H9 (cell line): ENCODE measurements around the gene CFAP100. TPM values are rescaled to one million over a fixed set of nuclear protein-coding genes. Genes with fewer than 3 reads are reported as not detected.
A peak's percentile ranks its signal among the peaks of the same experiment; 100 is the strongest.

Source experiments
- DNase-seq: peaks from one replicate; pipeline ENCODE4 v3.0.0-alpha.2; 2017
- H2AFZ ChIP-seq: one replicate; pipeline ENCODE4 v1.6.1; 2013; ENCODE audit warnings: mild to moderate bottlenecking, low read length, control low read depth, moderate library complexity
- H2AK5ac ChIP-seq: 2 replicates; pipeline ENCODE4 v1.6.1; 2013; ENCODE audit warnings: low read length, control low read depth, mixed read lengths; ENCODE audit not compliant: insufficient read length
- H2BK120ac ChIP-seq: one replicate; pipeline ENCODE4 v1.6.1; 2013; ENCODE audit warnings: low read depth, mild to moderate bottlenecking, low read length, control low read depth, inconsistent platforms; ENCODE audit not compliant: poor library complexity, severe bottlenecking
- H2BK12ac ChIP-seq: 2 replicates; pipeline ENCODE4 v1.6.1; 2013; ENCODE audit warnings: low read length, control low read depth, mixed read lengths, low read depth; ENCODE audit not compliant: insufficient read length
- H2BK15ac ChIP-seq: 2 replicates; pipeline ENCODE4 v1.6.1; 2013; ENCODE audit warnings: low read depth, low read length, control low read depth
- H2BK20ac ChIP-seq: one replicate; pipeline ENCODE4 v1.6.1; 2013; ENCODE audit warnings: low read depth, mild to moderate bottlenecking, low read length, control low read depth, inconsistent platforms; ENCODE audit not compliant: poor library complexity, severe bottlenecking
- H2BK5ac ChIP-seq: 2 replicates; pipeline ENCODE4 v1.6.1; 2013; ENCODE audit warnings: low read length, control low read depth, mixed read lengths; ENCODE audit not compliant: insufficient read length
- H3K14ac ChIP-seq: 2 replicates; pipeline ENCODE4 v1.6.1; 2013; ENCODE audit warnings: low read length, control low read depth; ENCODE audit not compliant: insufficient read depth
- H3K18ac ChIP-seq: 2 replicates; pipeline ENCODE4 v1.6.1; 2013; ENCODE audit warnings: low read depth, mild to moderate bottlenecking, mixed read lengths, low read length, control low read depth; ENCODE audit not compliant: insufficient read length
- H3K23ac ChIP-seq: 2 replicates; pipeline ENCODE4 v1.6.1; 2013; ENCODE audit warnings: low read length, control low read depth, mixed read lengths, low read depth; ENCODE audit not compliant: insufficient read length
- H3K23me2 ChIP-seq: 2 replicates; pipeline ENCODE4 v1.6.1; 2013; ENCODE audit warnings: low read depth, mild to moderate bottlenecking, mixed read lengths, low read length, control low read depth; ENCODE audit not compliant: insufficient read length, poor library complexity, severe bottlenecking
- H3K27ac ChIP-seq: 2 replicates; pipeline ENCODE4 v1.5.1; 2013; ENCODE audit warnings: low read length, control low read depth, mixed read lengths, low read depth; ENCODE audit not compliant: insufficient read length
- H3K27me3 ChIP-seq: 2 replicates; pipeline ENCODE4 v1.6.1; 2013; ENCODE audit warnings: low read length, control low read depth, inconsistent platforms; ENCODE audit not compliant: insufficient read depth
- H3K4ac ChIP-seq: 2 replicates; pipeline ENCODE4 v1.6.1; 2013; ENCODE audit warnings: low read depth, mild to moderate bottlenecking, control low read depth, inconsistent platforms, low read length, moderate library complexity
- H3K4me1 ChIP-seq: 2 replicates; pipeline ENCODE4 v1.6.1; 2013; ENCODE audit warnings: low read length, control low read depth, inconsistent platforms; ENCODE audit not compliant: insufficient read depth
- H3K4me2 ChIP-seq: 2 replicates; pipeline ENCODE4 v1.6.1; 2013; ENCODE audit warnings: low read length, control low read depth, mixed read lengths; ENCODE audit not compliant: insufficient read length, insufficient read depth
- H3K56ac ChIP-seq: 2 replicates; pipeline ENCODE4 v1.6.1; 2013; ENCODE audit warnings: low read depth, mild to moderate bottlenecking, mixed read lengths, low read length, control low read depth; ENCODE audit not compliant: insufficient read length
- H3K79me1 ChIP-seq: 2 replicates; pipeline ENCODE4 v1.6.1; 2013; ENCODE audit warnings: low read depth, mild to moderate bottlenecking, moderate library complexity, low read length, control low read depth, inconsistent platforms; ENCODE audit not compliant: insufficient read depth, poor library complexity, severe bottlenecking
- H3K79me2 ChIP-seq: 2 replicates; pipeline ENCODE4 v1.6.1; 2013; ENCODE audit warnings: low read length, control low read depth, inconsistent platforms; ENCODE audit not compliant: insufficient read depth
- H3K9ac ChIP-seq: 2 replicates; pipeline ENCODE4 v1.6.1; 2013; ENCODE audit warnings: low read length, control low read depth, mixed read lengths; ENCODE audit not compliant: insufficient read length; ENCODE audit errors: extremely low read depth
- H3K9me3 ChIP-seq: one replicate; pipeline ENCODE4 v1.6.1; 2013; ENCODE audit warnings: low read depth, low read length, inconsistent platforms; ENCODE audit not compliant: control insufficient read depth
- H3T11ph ChIP-seq: one replicate; pipeline ENCODE4 v1.6.1; 2013; ENCODE audit warnings: mild to moderate bottlenecking, low read length, control low read depth, inconsistent platforms
- H4K20me1 ChIP-seq: one replicate; pipeline ENCODE4 v1.6.1; 2013; ENCODE audit not compliant: control insufficient read depth, insufficient read length, insufficient read depth
- H4K5ac ChIP-seq: 2 replicates; pipeline ENCODE4 v1.6.1; 2013; ENCODE audit warnings: low read depth, mild to moderate bottlenecking, mixed read lengths, low read length, control low read depth; ENCODE audit not compliant: insufficient read length
- H4K8ac ChIP-seq: replicated peaks from 2 replicates; pipeline ENCODE4 v1.6.1; 2013; ENCODE audit warnings: low read length, control low read depth, mixed read lengths, low read depth; ENCODE audit not compliant: insufficient read length
- H4K91ac ChIP-seq: 2 replicates; pipeline ENCODE4 v1.6.1; 2013; ENCODE audit warnings: low read depth, mild to moderate bottlenecking, moderate library complexity, mixed read lengths, low read length, control low read depth; ENCODE audit not compliant: insufficient read length
- H3K27ac Mint-ChIP-seq, 3 experiments: 2 replicates in 2 of 3; 3 replicates in 1 of 3; pipeline ENCODE4 v1.8.0; 2020 to 2021; ENCODE audit warnings: mixed read lengths in 3 of 3, mild to moderate bottlenecking in 1 of 3, moderate library complexity in 1 of 3
- H3K27me3 Mint-ChIP-seq: 2 replicates; pipeline ENCODE4 v1.8.0; 2021; ENCODE audit warnings: low read depth, mild to moderate bottlenecking, moderate library complexity, mixed read lengths
- H3K36me3 Mint-ChIP-seq, 3 experiments: 2 replicates in 2 of 3; 3 replicates in 1 of 3; pipeline ENCODE4 v1.8.0; 2020 to 2021; ENCODE audit warnings: low read depth in 3 of 3, mixed read lengths in 3 of 3; ENCODE audit not compliant: insufficient read depth in 1 of 3
- H3K4me1 Mint-ChIP-seq, 2 experiments: 2 replicates each; pipeline ENCODE4 v1.8.0; 2020; ENCODE audit warnings: mixed read lengths in 2 of 2
- H3K4me3 Mint-ChIP-seq, 2 experiments: 2 replicates in 1 of 2; 3 replicates in 1 of 2; pipeline ENCODE4 v1.8.0; 2020 to 2021; ENCODE audit warnings: mild to moderate bottlenecking in 2 of 2, mixed read lengths in 2 of 2, moderate library complexity in 1 of 2
- H3K9me3 Mint-ChIP-seq, 2 experiments: 2 replicates in 1 of 2; 3 replicates in 1 of 2; pipeline ENCODE4 v1.8.0; 2020; ENCODE audit warnings: mild to moderate bottlenecking in 2 of 2, mixed read lengths in 2 of 2, moderate library complexity in 1 of 2
- whole genome bisulfite sequencing: extraction: QIAGEN DNeasy Blood & Tissue Kit; methylation state at CpG from one replicate; pipeline ENCODE4 v1.1.7; 2013; ENCODE audit warnings: missing lambda C conversion rate, low lambda C conversion rate, mixed read lengths; ENCODE audit not compliant: insufficient read length; ENCODE audit errors: extremely low coverage; 5-methylcytosine and 5-hydroxymethylcytosine counted together
- total RNA-seq: library from RNA; stranded (reverse); gene quantifications from 2 replicates; pipeline ENCODE4 v1.2.1, GENCODE V29; 2021
- TF ChIP-seq, protein P1 (sequence below): fragments of 200-600 bp; sonication (generic); conservative IDR thresholded peaks from 3 replicates; pipeline ENCODE4 v1.8.0; 2021; ENCODE audit warnings: antibody characterized with exemption, mild to moderate bottlenecking

The CFAP100 gene
- total RNA-seq, 1 experiment from 2014 or later, result 0.44 TPM

DNA sequence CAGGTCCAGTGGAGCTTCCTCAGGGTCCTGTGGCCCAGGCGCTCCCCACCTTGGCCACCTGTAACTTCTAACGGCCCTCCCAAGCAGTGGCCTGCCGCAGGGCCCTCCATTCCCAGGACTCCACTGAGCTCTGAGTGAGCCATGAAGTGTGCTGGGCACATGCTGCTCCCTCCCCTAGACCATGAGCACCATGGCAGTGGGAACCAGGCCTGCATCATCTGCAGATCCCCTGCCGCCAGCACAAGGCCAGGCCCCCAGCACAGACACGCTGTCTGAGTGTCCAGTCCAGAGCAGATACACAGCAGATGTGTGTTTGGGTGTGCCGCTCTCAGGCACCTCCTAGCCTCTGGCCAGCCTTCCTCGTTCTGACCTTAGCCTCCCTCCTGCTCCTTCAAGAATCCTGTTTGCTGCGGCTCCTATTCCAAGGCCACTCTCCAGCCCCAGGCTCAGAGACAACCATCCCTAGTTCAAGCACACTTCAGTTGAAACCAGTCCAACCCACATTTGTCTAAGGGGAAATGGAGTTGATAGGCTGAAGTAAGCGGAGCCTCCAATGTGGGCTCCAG, 30.5 kb upstream of the CFAP100 start:
- H4K20me1 ChIP-seq, result no peaks in the 10 kb centered on the region
- H3K18ac ChIP-seq, result peak overlapping the region; percentile 50
- no peaks in the 10 kb centered on the region for H3K23me2 ChIP-seq
- no peak overlapping the region for H2BK20ac ChIP-seq
- no peak overlapping the region for H3K23ac ChIP-seq
- H3K27me3 ChIP-seq, result no peaks in the 10 kb centered on the region; the same call in 1 of the 2 replicates
- DNase-seq, result no peak
- no peak overlapping the region for H2BK12ac ChIP-seq
- H2BK15ac ChIP-seq, result no peak overlapping the region
- H3K14ac ChIP-seq, result peak overlapping the region; percentile 35; the same call in 1 of the 2 replicates
- H3K4me3 Mint-ChIP-seq, result no peak overlapping the region
- no peaks in the 10 kb centered on the region for H3K36me3 Mint-ChIP-seq
- H3K9me3 Mint-ChIP-seq, result no peaks in the 10 kb centered on the region
- H2AFZ ChIP-seq, result no peak overlapping the region
- no CpG with 5 or more reads among the region's 9 CpGs for WGBS
- H3K4me1 Mint-ChIP-seq, result peaks cover 32 to 37% of the 10 kb centered on the region in 2 experiments
- no peak overlapping the region for H3K4me2 ChIP-seq
- H2AK5ac ChIP-seq, result no peak overlapping the region
- no peak overlapping the region for H4K91ac ChIP-seq
- H4K8ac ChIP-seq, result no peak overlapping the region
- no peak overlapping the region for H3K4ac ChIP-seq
- no peaks in the 10 kb centered on the region for H3K79me1 ChIP-seq
- H3K27me3 Mint-ChIP-seq, result peaks cover 25% of the 10 kb centered on the region
- H2BK5ac ChIP-seq, result no peak overlapping the region
- no peak overlapping the region for H3K27ac ChIP-seq
- no peaks in the 10 kb centered on the region for H3K79me2 ChIP-seq
- no peak overlapping the region for H3K56ac ChIP-seq
- no peak overlapping the region for H3T11ph ChIP-seq
- TF ChIP-seq, protein P1, sequence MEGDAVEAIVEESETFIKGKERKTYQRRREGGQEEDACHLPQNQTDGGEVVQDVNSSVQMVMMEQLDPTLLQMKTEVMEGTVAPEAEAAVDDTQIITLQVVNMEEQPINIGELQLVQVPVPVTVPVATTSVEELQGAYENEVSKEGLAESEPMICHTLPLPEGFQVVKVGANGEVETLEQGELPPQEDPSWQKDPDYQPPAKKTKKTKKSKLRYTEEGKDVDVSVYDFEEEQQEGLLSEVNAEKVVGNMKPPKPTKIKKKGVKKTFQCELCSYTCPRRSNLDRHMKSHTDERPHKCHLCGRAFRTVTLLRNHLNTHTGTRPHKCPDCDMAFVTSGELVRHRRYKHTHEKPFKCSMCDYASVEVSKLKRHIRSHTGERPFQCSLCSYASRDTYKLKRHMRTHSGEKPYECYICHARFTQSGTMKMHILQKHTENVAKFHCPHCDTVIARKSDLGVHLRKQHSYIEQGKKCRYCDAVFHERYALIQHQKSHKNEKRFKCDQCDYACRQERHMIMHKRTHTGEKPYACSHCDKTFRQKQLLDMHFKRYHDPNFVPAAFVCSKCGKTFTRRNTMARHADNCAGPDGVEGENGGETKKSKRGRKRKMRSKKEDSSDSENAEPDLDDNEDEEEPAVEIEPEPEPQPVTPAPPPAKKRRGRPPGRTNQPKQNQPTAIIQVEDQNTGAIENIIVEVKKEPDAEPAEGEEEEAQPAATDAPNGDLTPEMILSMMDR, result no peak
- H2BK120ac ChIP-seq, result no peak overlapping the region
- no peaks in the 10 kb centered on the region for H3K9me3 ChIP-seq
- no peak overlapping the region for H3K9ac ChIP-seq
- H4K5ac ChIP-seq, result no peak overlapping the region
- no peak overlapping the region for H3K27ac Mint-ChIP-seq
- H3K4me1 ChIP-seq, result peaks cover 4% of the 10 kb centered on the region; the same call in 1 of the 2 replicates
